Right cardiac atrium (tissue), 5 donors: ENCODE measurements around the gene CD302. TPM values are rescaled to one million over a fixed set of nuclear protein-coding genes. Genes with fewer than 3 reads are reported as not detected.
"Not testable (repeated sequence)": the region's sequence is repeated elsewhere in the genome, so short reads cannot be mapped to it uniquely, and the experiment has no call there.

Experiments used
- ATAC-seq, 2 donors: fragments of 200-7000 bp; cut with Tn5 transposase; one replicate each; pipeline versions ENCODE4 v1.8.0 to v1.9.1; 2020; ENCODE audit warnings: moderate library complexity in 2 of 2, mild to moderate bottlenecking in 1 of 2
- DNase-seq, 3 donors: peaks; one replicate each; pipeline ENCODE4 v3.0.0-alpha.2; 2020
- H3K27ac ChIP-seq: one replicate; pipeline ENCODE4 v1.5.1; 2013; ENCODE audit warnings: mild to moderate bottlenecking, low read length, control low read depth, moderate library complexity
- H3K27me3 ChIP-seq: one replicate; pipeline ENCODE4 v1.6.1; 2013; ENCODE audit not compliant: control insufficient read depth, insufficient read depth
- H3K4me1 ChIP-seq: one replicate; pipeline ENCODE4 v1.6.1; 2013; ENCODE audit warnings: low read length; ENCODE audit not compliant: control insufficient read depth, insufficient read depth
- H3K4me3 ChIP-seq: one replicate; pipeline ENCODE4 v1.5.1; 2013; ENCODE audit warnings: low read length, control low read depth
- H3K9me3 ChIP-seq: one replicate; pipeline ENCODE4 v1.6.1; 2013; ENCODE audit warnings: low read length; ENCODE audit not compliant: control insufficient read depth
- WGBS: extraction: QIAGEN DNeasy Blood & Tissue Kit; methylation state at CpG from one replicate; pipeline ENCODE4 v1.1.7; 2013; 5-methylcytosine and 5-hydroxymethylcytosine counted together
- intact Hi-C, 4 donors: fragments of 100-400 bp; cut with DNase I; formaldehyde crosslinking; loops; one replicate each; pipeline versions ENCODE4 v1.11.0 to v1.14.0; 2022 to 2023
- polyA plus RNA-seq: library from polyadenylated mRNA; stranded (reverse); fragments of 200-250 nt; gene quantifications from one replicate; pipeline ENCODE4 v1.2.3, GENCODE V29; 2013
- total RNA-seq, 4 donors: library from RNA; stranded (reverse); fragmentation: NEBNext Ultra II Directional; extraction: Animal tissue kit (Norgen Biotek cat#: 25700); gene quantifications; one replicate each; pipeline ENCODE4 v1.2.1, GENCODE V29; 2021
- donor health status: healthy with polysubstance abuse.
- donor health status: DM: no; HTN: yes; CAD: no.
- donor health status: DM: no; HTN: no; CAD: no.
- donor health status: DM: no; HTN: yes; CAD: no; lungs with severe emphysema.
- donor health status: DM: yes; HTN: yes; CAD: no.

The CD302 gene
- total and polyA plus RNA-seq, 5 donors: 23.8 to 33.7 (median 28.8) TPM

DNA sequence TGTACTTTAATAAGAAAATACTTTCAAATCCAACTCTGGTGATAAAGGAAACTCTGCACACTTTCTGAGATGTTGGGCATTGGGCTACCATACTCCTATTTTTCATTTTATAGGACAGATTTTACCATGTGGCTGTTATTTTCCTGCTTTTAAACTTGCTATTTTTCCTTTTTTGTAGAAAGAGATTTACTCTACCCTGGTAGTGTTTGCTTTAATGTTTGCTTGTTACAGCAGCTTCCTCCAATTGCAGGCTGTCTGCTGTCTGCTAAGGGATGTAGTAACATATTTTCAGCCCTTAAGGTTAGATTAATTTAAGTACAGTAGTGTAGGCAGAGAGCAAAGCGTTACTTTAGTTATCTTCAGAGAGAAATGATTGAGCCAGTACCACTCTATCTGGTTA is 47.1 kb downstream of the CD302 start:
- DNase-seq (no peak), ATAC-seq (no peak)
- Histone ChIP-seq H3K4me3 (no peak overlapping the region), H3K27me3 (no peaks in the 10 kb centered on the region), H3K9me3 (no peaks in the 10 kb centered on the region), H3K27ac (no peak overlapping the region), H3K4me1 (peaks cover 4% of the 10 kb centered on the region)
- WGBS: 59% methylated on average over 1 of the region's 1 CpG
- intact Hi-C loops: no loop called here

DNA sequence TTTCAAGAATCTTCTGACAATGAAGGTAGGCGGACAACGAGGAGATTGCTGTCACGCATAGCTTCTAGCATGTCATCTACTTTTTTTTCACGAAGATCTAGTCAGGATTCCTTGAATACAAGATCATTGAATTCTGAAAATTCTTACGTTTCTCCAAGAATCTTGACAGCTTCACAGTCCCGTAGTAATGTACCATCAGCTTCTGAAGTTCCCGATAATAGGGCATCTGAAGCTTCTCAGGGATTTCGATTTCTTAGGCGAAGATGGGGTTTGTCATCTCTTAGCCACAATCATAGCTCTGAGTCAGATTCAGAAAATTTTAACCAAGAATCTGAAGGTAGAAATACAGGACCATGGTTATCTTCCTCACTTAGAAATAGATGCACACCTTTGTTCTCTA is 49.9 kb downstream of the CD302 start:
- intact Hi-C loops: no loop called here
- Histone ChIP-seq H3K4me1 (no peaks in the 10 kb centered on the region), H3K9me3 (no peaks in the 10 kb centered on the region), H3K27me3 (no peaks in the 10 kb centered on the region), H3K27ac (no peak overlapping the region), H3K4me3 (no peak overlapping the region)
- no peak for ATAC-seq
- WGBS: 98% methylated on average over 9 of the region's 9 CpGs
- no peak for DNase-seq

DNA sequence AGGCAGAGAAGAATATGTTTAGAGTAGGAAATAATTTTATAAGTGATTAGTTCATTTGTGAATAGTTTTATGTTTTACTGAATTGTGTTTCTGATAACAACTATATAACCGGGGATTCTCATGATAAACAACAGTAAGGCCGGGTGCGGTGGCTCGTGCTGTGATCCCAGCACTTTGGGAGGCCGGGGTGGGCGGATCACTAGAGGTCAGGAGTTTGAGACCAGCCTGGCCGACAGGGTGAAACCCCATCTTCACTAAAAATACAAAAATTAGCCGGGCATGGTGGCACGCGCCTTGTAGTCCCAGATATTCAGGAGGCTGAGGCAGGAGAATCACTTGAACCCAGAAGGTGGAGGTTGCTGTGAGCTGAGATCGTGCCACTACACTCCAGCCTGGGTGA is 52.8 kb downstream of the CD302 start:
- H3K4me3 ChIP-seq, intact Hi-C loops, H3K4me1 ChIP-seq, H3K9me3 ChIP-seq, H3K27me3 ChIP-seq, ATAC-seq: not testable (repeated sequence)
- WGBS: 82% methylated on average over 11 of the region's 11 CpGs
- peak in 1 of 3 donors; percentile 35 for DNase-seq
- peak overlapping the region; percentile 58 for H3K27ac ChIP-seq

DNA sequence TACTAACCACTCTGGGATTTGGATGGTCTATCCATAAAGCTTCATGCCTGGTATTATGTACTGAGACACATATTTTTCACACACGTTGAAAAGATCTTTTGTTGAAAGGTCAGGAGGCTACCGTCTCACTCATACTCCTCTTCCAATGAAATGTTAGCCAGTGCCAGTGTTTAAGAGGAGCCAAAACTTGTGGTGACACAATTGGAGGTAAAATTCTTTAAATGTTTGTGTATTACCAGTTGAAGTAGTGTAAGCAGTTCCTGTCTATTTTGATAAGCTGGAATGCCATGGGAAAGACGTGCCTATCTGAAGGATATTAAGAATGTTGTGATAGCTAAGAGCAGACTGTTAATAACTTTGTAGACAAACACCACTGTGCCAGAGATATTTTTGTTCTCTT is 53.6 kb downstream of the CD302 start:
- Histone ChIP-seq H3K27ac (peak overlapping the region; percentile 72), H3K4me3 (no peak overlapping the region), H3K4me1 (no peaks in the 10 kb centered on the region), H3K27me3 (no peaks in the 10 kb centered on the region), H3K9me3 (no peaks in the 10 kb centered on the region)
- DNase-seq (no peak), ATAC-seq (peak; percentile 69 to 91)
- intact Hi-C loops: no loop called here
- WGBS: 29% methylated on average over 3 of the region's 3 CpGs

DNA sequence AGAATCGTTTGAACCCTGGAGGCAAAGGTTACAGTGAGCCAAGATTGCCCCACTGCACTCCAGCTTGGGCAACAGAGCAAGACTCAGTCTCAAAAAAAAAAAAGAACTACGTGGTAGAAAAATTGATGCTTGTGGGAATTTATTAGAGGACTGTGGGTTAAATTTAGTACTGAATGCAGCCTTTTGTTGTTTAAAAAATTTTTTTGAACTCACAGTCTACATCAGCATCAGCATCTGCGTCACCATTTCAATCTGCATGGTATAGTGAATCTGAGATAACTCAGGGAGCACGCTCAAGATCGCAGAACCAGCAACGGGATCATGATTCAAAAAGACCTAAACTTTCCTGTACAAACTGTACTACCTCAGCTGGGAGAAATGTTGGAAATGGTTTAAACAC is 55.2 kb downstream of the CD302 start:
- no peaks in the 10 kb centered on the region for H3K9me3 ChIP-seq
- intact Hi-C loops: no loop called here
- no peak for DNase-seq
- no peaks in the 10 kb centered on the region for H3K27me3 ChIP-seq
- no peaks in the 10 kb centered on the region for H3K4me1 ChIP-seq
- H3K4me3 ChIP-seq: no peak overlapping the region
- ATAC-seq: no peak
- WGBS: 90% methylated on average over 6 of the region's 6 CpGs
- no peak overlapping the region for H3K27ac ChIP-seq

DNA sequence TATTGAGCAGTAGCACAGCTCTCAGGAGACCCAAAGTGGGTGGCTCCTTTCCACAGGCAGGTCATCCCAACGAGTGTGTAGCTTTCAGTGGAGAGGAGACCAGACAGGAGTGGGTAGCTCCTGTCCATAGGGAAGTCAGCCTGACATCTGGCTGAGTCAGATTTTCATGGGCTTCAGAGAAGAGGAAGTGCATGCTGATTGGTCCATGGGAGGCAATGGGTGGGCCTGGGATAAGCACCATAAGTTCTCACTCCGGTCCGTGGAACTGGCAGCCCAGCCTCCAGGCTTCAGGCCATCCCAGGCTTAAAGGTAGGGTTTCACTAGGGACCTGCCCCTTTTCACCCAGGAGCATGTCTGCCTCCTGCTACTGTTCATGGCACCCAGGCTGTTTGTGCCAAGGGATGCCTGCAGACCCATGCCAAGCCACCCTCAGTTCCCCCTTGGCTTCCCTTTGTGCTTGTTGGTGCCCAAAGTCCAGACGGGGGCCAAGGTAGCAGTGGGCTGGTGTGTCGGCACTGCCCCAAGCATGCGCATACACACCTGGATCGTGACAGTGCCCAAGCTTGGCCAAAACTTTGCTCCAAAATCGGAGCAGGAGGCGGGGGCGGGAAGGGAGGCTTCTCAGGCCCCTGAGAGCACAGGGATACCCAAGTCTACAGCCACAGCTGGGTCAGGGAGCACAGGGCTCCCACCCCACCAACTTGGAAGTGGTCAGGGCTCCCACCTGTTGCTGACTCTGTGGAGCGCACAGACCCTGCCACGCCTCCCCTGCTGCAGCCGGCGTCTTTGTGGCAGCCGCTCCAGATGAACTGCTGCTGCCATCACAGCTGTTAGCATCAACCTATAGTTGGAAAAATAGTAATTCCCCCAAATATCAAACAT is 59.3 kb downstream of the CD302 start:
- H3K4me1 ChIP-seq: no peaks in the 10 kb centered on the region
- peak in 1 of 3 donors; percentile 52 for DNase-seq
- no peak overlapping the region for H3K27ac ChIP-seq
- ATAC-seq: peak; percentile 27 to 58
- no peak overlapping the region for H3K4me3 ChIP-seq
- no peaks in the 10 kb centered on the region for H3K9me3 ChIP-seq
- WGBS: 89% methylated on average over 15 of the region's 15 CpGs
- intact Hi-C loops: no loop called here
- H3K27me3 ChIP-seq: no peaks in the 10 kb centered on the region

DNA sequence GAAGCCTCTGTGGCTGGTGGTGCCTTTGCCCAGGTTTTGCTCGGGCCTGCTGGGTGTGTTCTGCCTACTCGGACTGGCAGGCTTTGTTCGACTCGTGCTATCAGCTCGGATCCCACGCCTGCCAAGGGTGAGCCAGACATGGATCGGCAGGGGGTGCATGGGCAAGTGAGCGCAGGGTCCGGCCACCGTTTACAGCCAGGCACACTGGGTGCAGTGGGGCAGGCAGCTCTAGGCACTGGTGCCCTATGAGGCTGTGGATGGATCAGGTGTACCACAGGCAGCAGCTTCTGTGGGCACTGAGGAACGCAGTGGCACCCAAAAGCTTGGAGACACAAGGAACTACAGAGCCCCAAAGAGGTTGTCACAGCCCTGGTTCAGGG is 60.1 kb downstream of the CD302 start:
- peak in 1 of 3 donors; percentile 62 for DNase-seq
- Histone ChIP-seq H3K9me3 (no peaks in the 10 kb centered on the region), H3K4me1 (peaks cover 2% of the 10 kb centered on the region), H3K27me3 (no peaks in the 10 kb centered on the region), H3K4me3 (no peak overlapping the region), H3K27ac (no peak overlapping the region)
- ATAC-seq: peak; percentile 49 to 58
- intact Hi-C loops: loop anchor here in 1 of 4 donors (2.0 kb wide), 1 partner anchor 35 kb away; no protein-coding TSS in a partner anchor
- whole genome bisulfite sequencing: 84% methylated on average over 11 of the region's 11 CpGs

DNA sequence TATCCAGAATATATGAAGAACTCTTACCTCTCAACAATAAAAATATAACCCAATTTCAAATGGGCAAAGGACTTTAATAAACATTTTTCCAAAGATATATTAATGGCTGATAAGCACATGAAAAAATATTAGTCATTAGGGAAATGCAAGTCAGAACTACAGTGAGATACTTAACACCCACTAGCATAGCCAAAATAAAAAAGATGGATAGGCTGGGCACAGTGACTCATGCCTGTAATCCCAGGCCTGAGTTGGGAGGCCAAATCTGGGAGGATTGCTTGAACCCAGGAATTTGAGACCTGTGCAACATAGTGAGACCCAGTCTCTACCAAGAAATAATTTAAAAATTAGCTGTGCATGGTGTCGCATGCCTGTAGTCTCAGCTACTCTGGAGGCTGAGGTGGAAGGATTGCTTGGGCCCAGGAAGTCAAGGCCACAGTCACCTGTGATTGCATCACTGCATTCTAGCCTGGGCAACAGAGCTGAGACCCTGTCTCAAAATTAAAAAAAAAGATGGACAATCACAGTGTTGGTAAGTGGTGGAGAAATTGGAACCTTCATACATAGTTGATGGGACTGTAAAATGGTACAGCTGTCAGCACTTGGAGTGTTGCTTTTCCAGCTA is 60.6 kb downstream of the CD302 start:
- 98% methylated on average over 1 of the region's 1 CpG for WGBS
- Histone ChIP-seq H3K4me3 (no peak overlapping the region), H3K27ac (no peak overlapping the region), H3K4me1 (peaks cover 2% of the 10 kb centered on the region), H3K27me3 (no peaks in the 10 kb centered on the region), H3K9me3 (no peaks in the 10 kb centered on the region)
- intact Hi-C loops: loop anchor here in 1 of 4 donors (2.0 kb wide), 1 partner anchor 35 kb away; no protein-coding TSS in a partner anchor
- no peak for DNase-seq
- peak; percentile 25 to 38 for ATAC-seq

DNA sequence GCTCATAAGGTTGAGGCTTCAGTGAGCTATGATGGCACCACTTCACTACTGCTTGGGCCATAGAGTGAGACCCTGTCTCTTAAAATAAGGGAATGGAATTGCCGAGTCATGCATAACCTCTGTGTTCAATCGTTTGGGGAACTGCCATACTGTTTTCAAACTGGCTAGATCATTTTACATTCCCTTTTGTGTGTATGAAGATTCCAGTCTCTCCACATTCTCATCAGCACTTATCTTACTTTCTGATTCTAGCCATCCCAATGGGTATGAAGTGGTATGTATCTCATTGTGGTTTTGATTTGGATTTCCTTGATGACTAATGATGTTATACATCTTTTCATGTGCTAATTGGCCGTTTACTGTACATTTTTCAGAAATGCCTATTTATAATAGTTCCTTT is 62.0 kb downstream of the CD302 start:
- Histone ChIP-seq H3K27ac (no peak overlapping the region), H3K4me3 (no peak overlapping the region), H3K27me3 (no peaks in the 10 kb centered on the region), H3K9me3 (no peaks in the 10 kb centered on the region), H3K4me1 (peaks cover 2% of the 10 kb centered on the region)
- ATAC-seq: no peak
- intact Hi-C loops: loop anchor here in 1 of 4 donors (2.0 kb wide), 1 partner anchor 37 kb away; no protein-coding TSS in a partner anchor
- 80% methylated on average over 3 of the region's 3 CpGs for WGBS
- DNase-seq: no peak

DNA sequence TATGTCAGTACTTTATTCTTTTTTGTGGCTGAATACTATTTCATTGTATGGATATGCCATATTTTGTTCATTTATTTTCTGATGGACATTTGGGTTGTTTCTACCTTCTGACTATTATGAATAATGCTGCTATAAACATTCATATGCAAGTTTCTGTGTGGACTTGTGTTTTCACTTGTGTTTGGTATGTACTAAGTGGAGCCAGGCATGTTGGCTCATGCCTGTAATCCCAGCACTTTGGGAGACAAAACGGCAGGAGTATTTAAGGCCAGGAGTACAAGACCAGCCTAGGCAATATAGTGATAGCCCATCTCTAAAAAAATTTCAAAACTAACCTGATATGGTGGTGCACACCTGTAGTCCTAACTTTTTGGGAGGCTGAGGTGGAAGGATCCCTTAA is 62.4 kb downstream of the CD302 start:
- DNase-seq (no peak), ATAC-seq (no peak)
- WGBS: 91% methylated on average over 1 of the region's 1 CpG
- Histone ChIP-seq H3K27me3 (no peaks in the 10 kb centered on the region), H3K27ac (no peak overlapping the region), H3K4me3 (no peak overlapping the region), H3K4me1 (peaks cover 2% of the 10 kb centered on the region), H3K9me3 (no peaks in the 10 kb centered on the region)
- intact Hi-C loops: loop anchor here in 1 of 4 donors (2.0 kb wide), 1 partner anchor 37 kb away; no protein-coding TSS in a partner anchor

DNA sequence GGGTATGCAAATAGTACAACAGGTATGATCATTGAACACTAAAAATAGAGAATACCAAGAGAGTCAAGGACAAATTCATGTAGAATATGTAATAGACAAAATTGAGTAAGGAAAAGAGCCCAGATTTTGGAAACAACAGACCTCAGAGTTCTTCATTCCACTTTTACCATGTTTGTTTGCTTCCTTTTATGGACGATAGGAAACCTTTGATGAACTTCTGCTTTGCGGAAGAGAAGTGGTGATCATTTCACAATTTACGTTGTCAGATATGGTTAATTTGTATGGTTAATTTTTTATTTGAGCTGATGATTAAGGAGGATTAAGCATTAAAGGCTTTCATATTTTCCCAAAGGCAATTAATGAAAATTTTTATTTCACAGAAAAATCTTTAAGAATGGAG is 69.4 kb downstream of the CD302 start:
- Histone ChIP-seq H3K27me3 (no peaks in the 10 kb centered on the region), H3K27ac (no peak overlapping the region), H3K4me3 (no peak overlapping the region), H3K9me3 (no peaks in the 10 kb centered on the region), H3K4me1 (peaks cover 5% of the 10 kb centered on the region)
- no peak for DNase-seq
- 75% methylated on average over 3 of the region's 3 CpGs for WGBS
- intact Hi-C loops: no loop called here
- ATAC-seq: no peak
